SJSA1 (cell line): Measurements from ENCODE around the gene RAB5B. TPM values are rescaled to one million over a fixed set of nuclear protein-coding genes. Genes with fewer than 3 reads are reported as not detected.
A peak's percentile ranks its signal among the peaks of the same experiment; 100 is the strongest.
"Not testable (repeated sequence)": the region's sequence is repeated elsewhere in the genome, so short reads cannot be mapped to it uniquely, and the experiment has no call there.

Source experiments
- DNase-seq, 2 experiments: peaks; one replicate each; pipeline ENCODE4 v3.0.0-alpha.2; 2015 to 2020; ENCODE audit warnings: low spot score in 2 of 2, low read depth in 1 of 2
- H3K27ac ChIP-seq: fragments of 250-450 bp; sonication (Bioruptor Pico); 2 replicates; pipeline ENCODE4 v1.5.1; 2020; ENCODE audit warnings: mild to moderate bottlenecking, moderate library complexity
- H3K27me3 ChIP-seq: fragments of 250-450 bp; sonication (Bioruptor Pico); replicated peaks from 2 replicates; pipeline ENCODE4 v1.5.1; 2020; ENCODE audit warnings: mild to moderate bottlenecking, moderate library complexity
- H3K36me3 ChIP-seq: fragments of 250-450 bp; sonication (Bioruptor Pico); 2 replicates; pipeline ENCODE4 v1.5.1; 2020; ENCODE audit warnings: mild to moderate bottlenecking
- H3K4me1 ChIP-seq: fragments of 250-450 bp; sonication (Bioruptor Pico); replicated peaks from 2 replicates; pipeline ENCODE4 v1.6.1; 2021; ENCODE audit warnings: mild to moderate bottlenecking
- H3K4me3 ChIP-seq: fragments of 250-450 bp; sonication (Bioruptor Pico); 2 replicates; pipeline ENCODE4 v1.5.1; 2020; ENCODE audit warnings: mild to moderate bottlenecking
- H3K9me3 ChIP-seq: fragments of 250-450 bp; sonication (Bioruptor Pico); replicated peaks from 2 replicates; pipeline ENCODE4 v1.5.1; 2020; ENCODE audit warnings: mild to moderate bottlenecking
- total RNA-seq: library from RNA; depleted of rRNA; stranded (reverse); fragments of >200 nt; shearing (Covaris generic); gene quantifications from 2 replicates; pipeline ENCODE4 v1.2.3, GENCODE V29; 2014

Gene RAB5B
- total RNA-seq, 1 experiment from 2014 or later, result 33.0 TPM

DNA sequence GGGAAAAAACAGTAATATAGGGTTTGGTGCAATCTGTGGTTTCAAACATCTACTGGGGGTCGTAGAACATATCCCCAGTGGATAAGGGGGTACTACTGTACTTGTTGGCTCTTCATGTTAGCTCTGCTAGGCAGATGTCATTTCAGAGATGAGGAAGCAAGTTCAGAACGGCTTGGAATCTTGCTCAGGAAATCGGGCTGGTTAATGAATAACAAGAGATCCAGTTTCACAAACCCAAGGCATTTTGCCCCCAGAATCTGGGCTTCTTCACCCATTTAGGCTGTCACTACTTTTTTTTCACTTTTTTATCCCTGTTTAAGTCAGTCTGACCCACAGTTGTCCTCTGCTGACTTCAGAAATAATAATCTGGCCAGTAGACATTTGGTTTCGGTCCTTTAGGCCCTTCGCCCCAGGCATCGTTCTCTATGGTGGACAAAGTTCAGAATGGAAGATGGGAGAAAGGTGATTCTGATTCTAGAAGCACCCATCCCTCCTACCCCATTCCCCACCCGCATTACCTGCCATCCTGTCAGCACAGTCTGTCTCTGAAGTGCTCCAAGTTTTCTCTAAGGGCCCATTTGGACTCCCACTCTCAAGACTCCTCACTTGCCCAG is 27.7 kb downstream of the RAB5B start:
- H3K36me3 ChIP-seq, result peaks cover 10% of the 10 kb centered on the region
- no peak for DNase-seq
- no peaks in the 10 kb centered on the region for H3K27me3 ChIP-seq
- H3K9me3 ChIP-seq, result no peaks in the 10 kb centered on the region
- no peak overlapping the region for H3K27ac ChIP-seq
- H3K4me1 ChIP-seq, result no peaks in the 10 kb centered on the region
- H3K4me3 ChIP-seq, result no peak overlapping the region

DNA sequence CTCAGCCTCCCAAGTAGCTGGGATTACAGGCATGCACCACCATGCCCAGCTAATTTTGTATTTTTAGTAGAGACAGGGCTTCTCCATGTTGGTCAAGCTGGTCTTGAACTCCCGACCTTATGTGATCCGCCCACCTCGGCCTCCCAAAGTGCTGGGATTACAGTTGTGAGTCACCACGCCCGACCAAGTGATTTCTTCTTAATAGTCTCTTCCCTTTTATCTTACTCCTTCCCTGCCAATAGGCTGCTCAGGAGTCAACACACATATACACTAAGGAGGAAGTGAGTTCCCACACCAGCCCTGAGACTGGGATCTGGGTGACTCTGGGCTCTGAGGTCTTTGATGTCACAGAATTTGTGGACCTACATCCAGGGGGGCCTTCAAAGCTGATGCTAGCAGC is 29.5 kb downstream of the RAB5B start:
- not testable (repeated sequence) for H3K4me3 ChIP-seq, H3K36me3 ChIP-seq, DNase-seq, H3K27ac ChIP-seq, H3K9me3 ChIP-seq, H3K4me1 ChIP-seq, H3K27me3 ChIP-seq

DNA sequence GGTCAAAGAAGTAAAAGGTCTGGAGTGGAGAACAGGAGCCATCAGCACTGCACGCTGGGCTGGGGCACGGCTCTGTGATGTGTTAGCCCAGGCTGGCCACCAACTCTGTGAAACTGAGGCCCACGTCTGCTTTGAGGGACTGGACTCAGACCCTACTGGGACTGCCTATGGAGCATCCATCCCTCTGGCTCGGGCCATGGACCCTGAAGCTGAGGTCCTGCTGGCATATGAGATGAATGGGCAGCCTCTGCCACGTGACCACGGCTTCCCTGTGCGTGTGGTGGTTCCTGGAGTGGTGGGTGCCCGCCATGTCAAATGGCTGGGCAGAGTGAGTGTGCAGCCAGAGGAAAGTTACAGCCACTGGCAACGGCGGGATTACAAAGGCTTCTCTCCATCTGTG is 30.3 kb downstream of the RAB5B start:
- peaks cover 10% of the 10 kb centered on the region; the same call in 1 of the 2 replicates for H3K4me1 ChIP-seq
- H3K27me3 ChIP-seq, result no peaks in the 10 kb centered on the region
- H3K36me3 ChIP-seq, result peaks cover 10% of the 10 kb centered on the region
- no peak overlapping the region for H3K27ac ChIP-seq
- DNase-seq, result no peak
- no peak overlapping the region for H3K4me3 ChIP-seq
- H3K9me3 ChIP-seq, result no peaks in the 10 kb centered on the region

- H3K4me1 ChIP-seq, result peaks cover 10% of the 10 kb centered on the region; the same call in 1 of the 2 replicates
- peak overlapping the region; percentile 36; the same call in 1 of the 2 replicates for H3K27ac ChIP-seq
- no peaks in the 10 kb centered on the region for H3K27me3 ChIP-seq
- H3K4me3 ChIP-seq, result peak overlapping the region; percentile 41
- H3K36me3 ChIP-seq, result peaks cover 7% of the 10 kb centered on the region; the same call in 1 of the 2 replicates
- peak; percentile 23 to 50 for DNase-seq
- no peaks in the 10 kb centered on the region for H3K9me3 ChIP-seq
Observed at GRCh38 chr12:56007564-56008559, 34.0 kb downstream of the RAB5B start.

- no peaks in the 10 kb centered on the region for H3K9me3 ChIP-seq
- DNase-seq, result no peak
- H3K27me3 ChIP-seq, result no peaks in the 10 kb centered on the region
- no peaks in the 10 kb centered on the region for H3K36me3 ChIP-seq
- H3K27ac ChIP-seq, result no peak overlapping the region
- peaks cover 10% of the 10 kb centered on the region; the same call in 1 of the 2 replicates for H3K4me1 ChIP-seq
- H3K4me3 ChIP-seq, result no peak overlapping the region
Observed at GRCh38 chr12:56010111-56010570, 36.3 kb downstream of the RAB5B start.

- H3K36me3 ChIP-seq, result no peaks in the 10 kb centered on the region
Observed at GRCh38 chr12:56011509-56012090, 37.7 kb downstream of the RAB5B start.

GRCh38 chr12:56013482-56013881 is 39.6 kb downstream of the RAB5B start:
- Histone ChIP-seq H3K27ac (no peak overlapping the region), H3K36me3 (peaks cover 5% of the 10 kb centered on the region; the same call in 1 of the 2 replicates), H3K27me3 (no peaks in the 10 kb centered on the region), H3K9me3 (no peaks in the 10 kb centered on the region), H3K4me3 (no peak overlapping the region), H3K4me1 (no peaks in the 10 kb centered on the region)
- DNase-seq, result no peak

More at GRCh38 chr12:56011509-56012090, 37.7 kb downstream of the RAB5B start:
- no peak for DNase-seq
- H3K27me3 ChIP-seq, result no peaks in the 10 kb centered on the region
- peaks cover 10% of the 10 kb centered on the region; the same call in 1 of the 2 replicates for H3K4me1 ChIP-seq
- H3K27ac ChIP-seq, result no peak overlapping the region
- no peaks in the 10 kb centered on the region for H3K9me3 ChIP-seq
- H3K4me3 ChIP-seq, result no peak overlapping the region

GRCh38 chr12:56014205-56014604 is 40.3 kb downstream of the RAB5B start:
- H3K4me1 ChIP-seq, result no peaks in the 10 kb centered on the region
- no peaks in the 10 kb centered on the region for H3K9me3 ChIP-seq
- H3K36me3 ChIP-seq, result peaks cover 5% of the 10 kb centered on the region; the same call in 1 of the 2 replicates
- H3K27me3 ChIP-seq, result no peaks in the 10 kb centered on the region
- DNase-seq, result no peak
- H3K27ac ChIP-seq, result no peak overlapping the region
- no peak overlapping the region for H3K4me3 ChIP-seq

DNA sequence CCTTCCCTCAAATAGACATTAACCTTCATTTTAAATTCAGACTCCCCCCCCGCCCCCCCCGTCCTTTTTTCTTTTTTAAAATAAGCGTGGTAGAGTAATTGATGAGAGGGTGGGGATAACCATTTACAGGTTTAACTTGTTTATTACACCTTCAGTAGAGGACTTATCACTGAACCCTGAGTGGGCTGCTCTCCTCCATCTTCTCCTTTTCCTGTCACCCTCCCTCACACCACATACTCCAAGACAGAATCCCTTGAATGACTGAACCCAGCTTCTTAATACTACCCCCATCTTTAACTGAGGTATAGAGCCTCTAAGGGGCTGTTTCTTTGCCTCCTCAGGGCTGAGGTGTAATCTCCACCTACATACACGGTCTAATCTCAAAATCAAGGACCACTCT is 43.3 kb downstream of the RAB5B start:
- H3K36me3 ChIP-seq, result peaks cover 5% of the 10 kb centered on the region; the same call in 1 of the 2 replicates
- H3K27ac ChIP-seq, result no peak overlapping the region
- H3K4me3 ChIP-seq, result no peak overlapping the region
- H3K27me3 ChIP-seq, result no peaks in the 10 kb centered on the region
- DNase-seq, result no peak
- H3K9me3 ChIP-seq, result no peaks in the 10 kb centered on the region
- H3K4me1 ChIP-seq, result no peaks in the 10 kb centered on the region

GRCh38 chr12:56018356-56018755 is 44.5 kb downstream of the RAB5B start:
- Histone ChIP-seq H3K4me3 (no peak overlapping the region), H3K27ac (no peak overlapping the region), H3K9me3 (no peaks in the 10 kb centered on the region), H3K4me1 (no peaks in the 10 kb centered on the region), H3K36me3 (peaks cover 5% of the 10 kb centered on the region; the same call in 1 of the 2 replicates), H3K27me3 (no peaks in the 10 kb centered on the region)
- no peak for DNase-seq

GRCh38 chr12:56020423-56021184 is 46.7 kb downstream of the RAB5B start, which contains the start of gene IKZF4:
Gene IKZF4 (plus strand): TSS chr12:56021043. CDS start chr12:56021494, 451 bp downstream.
- H3K4me1 ChIP-seq, result no peaks in the 10 kb centered on the region
- H3K27ac ChIP-seq, result no peak within 1 kb of the TSS
- no peak for DNase-seq
- H3K9me3 ChIP-seq, result no peaks in the 10 kb centered on the region
- H3K36me3 ChIP-seq, result peaks cover 5% of the 10 kb centered on the region; the same call in 1 of the 2 replicates
- no peak within 1 kb of the TSS for H3K4me3 ChIP-seq
- H3K27me3 ChIP-seq, result no peaks in the 10 kb centered on the region

- peaks cover 5% of the 10 kb centered on the region; the same call in 1 of the 2 replicates for H3K36me3 ChIP-seq
- H3K4me3 ChIP-seq, result no peak overlapping the region
- DNase-seq, result no peak
- H3K4me1 ChIP-seq, result no peaks in the 10 kb centered on the region
- H3K9me3 ChIP-seq, result no peaks in the 10 kb centered on the region
- no peak overlapping the region for H3K27ac ChIP-seq
- no peaks in the 10 kb centered on the region for H3K27me3 ChIP-seq
Observed at GRCh38 chr12:56021889-56022497, 48.1 kb downstream of the RAB5B start.
